CD4-positive, alpha-beta T cell treated with Interleukin-17A for 4 hours (primary cell): ENCODE results near the gene ABCA12.

Experiments
- DNase-seq: peaks from one replicate; pipeline ENCODE4 v3.0.0-alpha.2; 2020; ENCODE audit warnings: mixed read lengths

Gene ABCA12

GRCh38 chr2:215029936-215030335 is 108.5 kb downstream of the ABCA12 start:
- no peak for DNase-seq

GRCh38 chr2:215028231-215028630 is 110.2 kb downstream of the ABCA12 start:
- DNase-seq = no peak

GRCh38 chr2:215027779-215028178 is 110.6 kb downstream of the ABCA12 start:
- no peak for DNase-seq

GRCh38 chr2:215022910-215023309 is 115.5 kb downstream of the ABCA12 start:
- DNase-seq = no peak

- DNase-seq = no peak
Measured at GRCh38 chr2:215022418-215022817, 116.0 kb downstream of the ABCA12 start.

GRCh38 chr2:215020283-215020682 is 118.1 kb downstream of the ABCA12 start:
- DNase-seq = no peak

- DNase-seq = no peak
Measured at GRCh38 chr2:215019521-215020145, 118.8 kb downstream of the ABCA12 start.

GRCh38 chr2:215019085-215019484 is 119.3 kb downstream of the ABCA12 start:
- DNase-seq = no peak

- DNase-seq = no peak
Measured at GRCh38 chr2:215015421-215015820, 123.0 kb downstream of the ABCA12 start.

- no peak for DNase-seq
Measured at GRCh38 chr2:215010390-215010789, 128.0 kb downstream of the ABCA12 start.

- DNase-seq = no peak
Measured at GRCh38 chr2:215003001-215003400, 135.4 kb downstream of the ABCA12 start.

- no peak for DNase-seq
Measured at GRCh38 chr2:215002500-215002899, 135.9 kb downstream of the ABCA12 start.

GRCh38 chr2:215000721-215001120 is 137.7 kb downstream of the ABCA12 start:
- no peak for DNase-seq

GRCh38 chr2:214995926-214996670 is 142.3 kb downstream of the ABCA12 start:
- DNase-seq = no peak

GRCh38 chr2:214995409-214995808 is 143.0 kb downstream of the ABCA12 start:
- DNase-seq = no peak

GRCh38 chr2:214992911-214993310 is 145.5 kb downstream of the ABCA12 start:
- DNase-seq = no peak

- DNase-seq = no peak
Measured at GRCh38 chr2:214989187-214989586, 149.2 kb downstream of the ABCA12 start.

- no peak for DNase-seq
Measured at GRCh38 chr2:214987261-214987660, 151.2 kb downstream of the ABCA12 start.

GRCh38 chr2:214985619-214986018 is 152.8 kb downstream of the ABCA12 start:
- no peak for DNase-seq

GRCh38 chr2:214966420-214966819 is 172.0 kb downstream of the ABCA12 start:
- DNase-seq = no peak

GRCh38 chr2:214960677-214961076 is 177.7 kb downstream of the ABCA12 start:
- DNase-seq = no peak

GRCh38 chr2:214946949-214947348 is 191.5 kb downstream of the ABCA12 start:
- DNase-seq = no peak

GRCh38 chr2:214934006-214934405 is 204.4 kb downstream of the ABCA12 start:
- no peak for DNase-seq

GRCh38 chr2:214904634-214905033 is 233.8 kb downstream of the ABCA12 start:
- DNase-seq = no peak

GRCh38 chr2:214904176-214904575 is 234.2 kb downstream of the ABCA12 start:
- no peak for DNase-seq
